Measurements from ENCODE around the gene SYTL3. TPM values are rescaled to one million over a fixed set of nuclear protein-coding genes. Genes with fewer than 3 reads are reported as not detected.
A peak's percentile ranks its signal among the peaks of the same experiment; 100 is the strongest.

Gene SYTL3
- total and polyA plus RNA-seq, 8 donors, result 3.1 to 14.6 (median 5.3) TPM

DNA sequence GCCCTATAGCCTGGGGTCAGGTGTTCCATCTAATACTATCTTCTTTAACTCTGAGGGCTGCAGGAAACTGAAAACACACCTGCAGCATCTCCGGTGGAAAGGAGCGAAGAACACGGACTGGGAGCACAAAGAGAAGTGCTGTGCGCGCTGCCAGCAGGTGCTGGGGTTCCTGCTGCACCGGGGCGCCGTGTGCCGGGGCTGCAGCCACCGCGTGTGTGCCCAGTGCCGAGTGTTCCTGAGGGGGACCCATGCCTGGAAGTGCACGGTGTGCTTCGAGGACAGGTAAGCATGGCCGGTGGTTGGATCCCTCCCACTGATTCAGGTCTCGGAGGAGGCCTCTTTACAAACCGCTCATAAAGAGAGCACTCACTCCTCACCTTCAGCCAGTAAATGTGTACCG, 15.5 kb downstream of the SYTL3 start:
- Histone ChIP-seq H3K27me3 (no peaks in the 10 kb centered on the region), H3K27ac (peak overlapping the region in 1 of 5 donors; percentile 63), H3K9me3 (no peaks in the 10 kb centered on the region), H3K4me3 (no peak overlapping the region), H3K4me1 (peaks cover 0 to 35% (median 15%) of the 10 kb centered on the region in 4 donors), H3K36me3 (peaks cover 0 to 7% (median 0%) of the 10 kb centered on the region in 4 donors)
- TF ChIP-seq, protein P1, sequence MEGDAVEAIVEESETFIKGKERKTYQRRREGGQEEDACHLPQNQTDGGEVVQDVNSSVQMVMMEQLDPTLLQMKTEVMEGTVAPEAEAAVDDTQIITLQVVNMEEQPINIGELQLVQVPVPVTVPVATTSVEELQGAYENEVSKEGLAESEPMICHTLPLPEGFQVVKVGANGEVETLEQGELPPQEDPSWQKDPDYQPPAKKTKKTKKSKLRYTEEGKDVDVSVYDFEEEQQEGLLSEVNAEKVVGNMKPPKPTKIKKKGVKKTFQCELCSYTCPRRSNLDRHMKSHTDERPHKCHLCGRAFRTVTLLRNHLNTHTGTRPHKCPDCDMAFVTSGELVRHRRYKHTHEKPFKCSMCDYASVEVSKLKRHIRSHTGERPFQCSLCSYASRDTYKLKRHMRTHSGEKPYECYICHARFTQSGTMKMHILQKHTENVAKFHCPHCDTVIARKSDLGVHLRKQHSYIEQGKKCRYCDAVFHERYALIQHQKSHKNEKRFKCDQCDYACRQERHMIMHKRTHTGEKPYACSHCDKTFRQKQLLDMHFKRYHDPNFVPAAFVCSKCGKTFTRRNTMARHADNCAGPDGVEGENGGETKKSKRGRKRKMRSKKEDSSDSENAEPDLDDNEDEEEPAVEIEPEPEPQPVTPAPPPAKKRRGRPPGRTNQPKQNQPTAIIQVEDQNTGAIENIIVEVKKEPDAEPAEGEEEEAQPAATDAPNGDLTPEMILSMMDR (IDR thresholded peaks at IDR 0.05), result no peak
- TF ChIP-seq POLR2AphosphoS5 (IDR thresholded peaks at IDR 0.05) (no peak), EP300 (IDR thresholded peaks at IDR 0.05) (no peak), POLR2A (IDR thresholded peaks at IDR 0.05) (no peak)
- WGBS, 5 donors, result 96 to 98% (median 97%) methylated on average over 18 of the region's 18 CpGs
- intact Hi-C loops (cut with DNase I; ENCODE audit: low total_unique reads), result no loop called here
- no peak for DNase-seq

DNA sequence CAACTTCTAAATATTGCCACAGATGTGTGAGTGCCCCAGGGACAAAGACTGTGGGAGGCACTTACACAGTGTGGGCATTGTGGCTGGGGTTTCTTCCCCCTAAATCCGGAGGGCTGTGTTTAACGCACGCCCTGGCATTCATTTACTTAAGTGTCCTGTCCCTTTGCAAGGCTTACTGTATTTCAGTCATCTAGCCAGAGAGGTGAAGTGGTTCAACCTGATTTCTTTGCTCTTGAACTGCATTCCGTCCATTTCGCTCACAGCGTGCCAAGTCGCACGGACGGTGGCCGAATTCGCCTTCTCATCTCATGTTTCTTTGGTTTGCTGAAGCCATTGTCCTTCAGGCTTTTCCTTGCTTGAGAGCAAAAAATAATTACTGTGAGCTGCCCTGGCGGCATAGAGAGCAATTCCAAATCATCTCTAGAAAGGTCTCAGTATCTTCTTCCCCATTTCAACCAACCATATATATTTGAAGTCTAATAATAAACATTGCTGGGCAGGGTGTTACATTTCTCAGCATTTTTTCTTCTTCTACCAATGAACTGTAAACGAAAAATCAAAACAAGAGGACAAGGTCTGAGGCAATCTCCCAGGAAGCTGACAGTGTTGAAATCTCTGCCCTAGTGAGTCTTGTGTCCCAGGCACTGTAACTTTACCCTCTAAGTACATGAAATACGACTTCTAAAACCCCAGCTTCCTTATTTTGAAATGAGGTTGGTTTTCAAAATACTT, 16.9 kb downstream of the SYTL3 start:
- H3K27ac ChIP-seq, result peak overlapping the region in 4 of 5 donors; percentile 52 to 75 (median 64)
- intact Hi-C loops (cut with DNase I; ENCODE audit: low total_unique reads), result no loop called here
- H3K4me3 ChIP-seq, result no peak overlapping the region

DNA sequence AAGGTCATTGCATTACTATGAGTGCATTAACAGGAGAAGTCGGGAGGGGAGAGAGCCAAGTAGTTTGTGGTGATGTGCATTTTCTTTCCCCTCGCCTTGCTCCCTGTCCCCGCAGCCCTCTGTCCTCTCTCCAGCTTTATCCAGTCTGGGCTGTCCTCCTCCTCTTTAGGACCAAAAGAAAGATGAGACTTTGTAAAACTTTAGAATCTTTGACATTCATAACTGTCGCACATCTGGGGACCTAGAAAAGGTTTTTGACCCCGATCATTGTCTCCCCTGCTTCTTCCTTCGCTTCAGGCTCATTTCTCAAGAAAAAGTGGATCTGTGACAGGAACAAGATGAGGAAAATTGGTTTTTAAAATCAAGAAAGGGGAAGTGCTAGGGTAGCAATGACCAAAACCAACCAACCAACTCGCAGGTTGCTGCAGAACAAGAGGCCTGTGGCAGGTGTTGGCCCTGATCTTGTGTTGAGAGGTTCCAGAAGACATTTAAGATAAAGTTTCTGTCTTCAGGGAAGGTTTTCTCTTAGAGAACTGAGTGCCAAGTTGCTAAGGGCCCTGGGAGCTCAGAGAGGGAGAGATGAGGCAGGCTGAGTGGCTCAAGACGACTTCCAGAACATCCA, 17.6 kb downstream of the SYTL3 start:
- Histone ChIP-seq H3K9me3 (no peaks in the 10 kb centered on the region), H3K27ac (peak overlapping the region in 4 of 5 donors; percentile 13 to 75 (median 46)), H3K27me3 (no peaks in the 10 kb centered on the region), H3K4me1 (peaks cover 0 to 32% (median 12%) of the 10 kb centered on the region in 4 donors), H3K36me3 (peaks cover 0 to 7% (median 0%) of the 10 kb centered on the region in 4 donors), H3K4me3 (no peak overlapping the region)
- no peak for DNase-seq
- 79 to 94% (median 92%) methylated on average over 8 of the region's 8 CpGs for WGBS, 5 donors
- intact Hi-C loops (cut with DNase I; ENCODE audit: low total_unique reads), result no loop called here
- TF ChIP-seq POLR2AphosphoS5 (IDR thresholded peaks at IDR 0.05) (no peak), POLR2A (IDR thresholded peaks at IDR 0.05) (no peak), EP300 (IDR thresholded peaks at IDR 0.05) (no peak)
- TF ChIP-seq, protein P1 (IDR thresholded peaks at IDR 0.05), result no peak

More for the DNA sequence above, 16.9 kb downstream of the SYTL3 start:
- H3K27me3 ChIP-seq, result no peaks in the 10 kb centered on the region
- 35 to 59% (median 46%) methylated on average over 14 of the region's 14 CpGs for WGBS, 5 donors
- peak in 1 of 2 donors; percentile 74 for DNase-seq
- H3K9me3 ChIP-seq, result no peaks in the 10 kb centered on the region
- peaks cover 0 to 32% (median 13%) of the 10 kb centered on the region in 4 donors for H3K4me1 ChIP-seq
- TF ChIP-seq, protein P1 (IDR thresholded peaks at IDR 0.05), result no peak
- peak in 2 of 3 donors; percentile 6 to 22 for TF ChIP-seq POLR2AphosphoS5 (IDR thresholded peaks at IDR 0.05)
- no peak for TF ChIP-seq EP300 (IDR thresholded peaks at IDR 0.05)
- TF ChIP-seq POLR2A (IDR thresholded peaks at IDR 0.05), result no peak
- H3K36me3 ChIP-seq, result peaks cover 0 to 7% (median 0%) of the 10 kb centered on the region in 4 donors

GRCh38 chr6:158668707-158669103, 18.9 kb downstream of the SYTL3 start:
- H3K27ac ChIP-seq, result no peak overlapping the region
- H3K4me3 ChIP-seq, result no peak overlapping the region
- 85 to 92% (median 87%) methylated on average over 7 of the region's 7 CpGs for WGBS, 5 donors
- TF ChIP-seq POLR2AphosphoS5 (IDR thresholded peaks at IDR 0.05) (no peak), POLR2A (IDR thresholded peaks at IDR 0.05) (no peak), EP300 (IDR thresholded peaks at IDR 0.05) (no peak)
- TF ChIP-seq, protein P1 (IDR thresholded peaks at IDR 0.05), result no peak
- no peak for DNase-seq
- peaks cover 0 to 24% (median 9%) of the 10 kb centered on the region in 4 donors for H3K4me1 ChIP-seq
- H3K27me3 ChIP-seq, result no peaks in the 10 kb centered on the region
- intact Hi-C loops (cut with DNase I; ENCODE audit: low total_unique reads), result no loop called here
- H3K36me3 ChIP-seq, result no peaks in the 10 kb centered on the region
- H3K9me3 ChIP-seq, result no peaks in the 10 kb centered on the region

Data from stomach (tissue), 9 donors.